ENCODE results near the gene ANOS1.

Gene ANOS1

DNA sequence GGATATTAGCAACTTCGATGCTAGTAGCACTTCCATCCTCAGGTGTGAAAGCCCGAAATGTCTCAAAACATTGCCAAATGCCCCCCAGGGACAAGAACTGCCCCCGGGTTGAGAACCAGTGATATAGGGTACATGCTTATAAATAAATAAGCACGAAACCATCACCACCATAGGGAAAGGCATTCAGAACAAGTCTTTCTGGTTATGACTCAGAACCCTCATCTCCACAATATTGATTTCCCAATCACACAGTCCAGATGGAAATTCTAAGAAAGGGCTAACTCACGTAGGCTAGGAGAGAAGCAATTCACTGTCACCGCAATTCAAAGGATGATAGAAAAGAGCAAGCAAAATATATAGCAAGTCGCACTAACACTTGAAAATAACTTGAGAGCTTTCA, 84.8 kb downstream of the ANOS1 start:
- no peak for DNase-seq (ENCODE audit: low read depth)
- TF ChIP-seq, protein P1, sequence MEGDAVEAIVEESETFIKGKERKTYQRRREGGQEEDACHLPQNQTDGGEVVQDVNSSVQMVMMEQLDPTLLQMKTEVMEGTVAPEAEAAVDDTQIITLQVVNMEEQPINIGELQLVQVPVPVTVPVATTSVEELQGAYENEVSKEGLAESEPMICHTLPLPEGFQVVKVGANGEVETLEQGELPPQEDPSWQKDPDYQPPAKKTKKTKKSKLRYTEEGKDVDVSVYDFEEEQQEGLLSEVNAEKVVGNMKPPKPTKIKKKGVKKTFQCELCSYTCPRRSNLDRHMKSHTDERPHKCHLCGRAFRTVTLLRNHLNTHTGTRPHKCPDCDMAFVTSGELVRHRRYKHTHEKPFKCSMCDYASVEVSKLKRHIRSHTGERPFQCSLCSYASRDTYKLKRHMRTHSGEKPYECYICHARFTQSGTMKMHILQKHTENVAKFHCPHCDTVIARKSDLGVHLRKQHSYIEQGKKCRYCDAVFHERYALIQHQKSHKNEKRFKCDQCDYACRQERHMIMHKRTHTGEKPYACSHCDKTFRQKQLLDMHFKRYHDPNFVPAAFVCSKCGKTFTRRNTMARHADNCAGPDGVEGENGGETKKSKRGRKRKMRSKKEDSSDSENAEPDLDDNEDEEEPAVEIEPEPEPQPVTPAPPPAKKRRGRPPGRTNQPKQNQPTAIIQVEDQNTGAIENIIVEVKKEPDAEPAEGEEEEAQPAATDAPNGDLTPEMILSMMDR (IDR thresholded peaks at IDR 0.05; ENCODE audit: low read depth, low read length, missing control alignments): no peak
- in situ Hi-C loops (cut with HindIII; ENCODE audit: low sequenced_read_pairs): no loop called here
- no peak overlapping the region for H3K4me3 ChIP-seq (ENCODE audit: low read depth, low read length)

GRCh38 chrX:8639949-8640475, 91.9 kb downstream of the ANOS1 start:
- in situ Hi-C loops (cut with HindIII; ENCODE audit: low sequenced_read_pairs): no loop called here
- DNase-seq (ENCODE audit: low read depth): no peak
- no peak overlapping the region for H3K4me3 ChIP-seq (ENCODE audit: low read depth, low read length)
- TF ChIP-seq, protein P1 (IDR thresholded peaks at IDR 0.05; ENCODE audit: low read depth, low read length, missing control alignments): no peak

GRCh38 chrX:8636497-8636896, 95.4 kb downstream of the ANOS1 start:
- in situ Hi-C loops (cut with HindIII; ENCODE audit: low sequenced_read_pairs): no loop called here
- no peak overlapping the region for H3K4me3 ChIP-seq (ENCODE audit: low read depth, low read length)
- DNase-seq (ENCODE audit: low read depth): no peak
- TF ChIP-seq, protein P1 (IDR thresholded peaks at IDR 0.05; ENCODE audit: low read depth, low read length, missing control alignments): no peak

DNA sequence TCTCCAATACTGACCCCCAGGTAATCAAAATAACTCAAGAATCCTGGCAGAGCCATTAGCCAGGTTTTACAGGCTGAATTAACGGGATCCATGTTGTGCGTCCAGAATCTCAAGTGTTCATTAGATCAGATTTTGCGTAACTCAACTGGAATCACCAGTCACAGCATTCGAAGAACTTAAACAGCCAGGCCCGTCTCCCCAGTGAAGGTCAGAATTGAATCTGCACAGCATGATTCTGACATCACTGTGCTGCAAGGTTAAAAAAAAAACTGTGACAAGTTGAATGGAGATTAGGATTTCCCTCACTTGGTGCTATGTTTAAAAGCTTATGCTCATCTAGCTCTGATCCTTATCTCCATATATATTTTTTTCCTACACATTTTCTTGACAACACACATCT, 96.1 kb downstream of the ANOS1 start:
- TF ChIP-seq, protein P1 (IDR thresholded peaks at IDR 0.05; ENCODE audit: low read depth, low read length, missing control alignments): no peak
- no peak for DNase-seq (ENCODE audit: low read depth)
- in situ Hi-C loops (cut with HindIII; ENCODE audit: low sequenced_read_pairs): no loop called here

GRCh38 chrX:8632924-8633323, 99.0 kb downstream of the ANOS1 start:
- H3K4me3 ChIP-seq (ENCODE audit: low read depth, low read length): no peak overlapping the region
- no peak for DNase-seq (ENCODE audit: low read depth)
- in situ Hi-C loops (cut with HindIII; ENCODE audit: low sequenced_read_pairs): no loop called here
- TF ChIP-seq, protein P1 (IDR thresholded peaks at IDR 0.05; ENCODE audit: low read depth, low read length, missing control alignments): no peak

More for the DNA sequence above, 96.1 kb downstream of the ANOS1 start:
- H3K4me3 ChIP-seq (ENCODE audit: low read depth, low read length): no peak overlapping the region

DNA sequence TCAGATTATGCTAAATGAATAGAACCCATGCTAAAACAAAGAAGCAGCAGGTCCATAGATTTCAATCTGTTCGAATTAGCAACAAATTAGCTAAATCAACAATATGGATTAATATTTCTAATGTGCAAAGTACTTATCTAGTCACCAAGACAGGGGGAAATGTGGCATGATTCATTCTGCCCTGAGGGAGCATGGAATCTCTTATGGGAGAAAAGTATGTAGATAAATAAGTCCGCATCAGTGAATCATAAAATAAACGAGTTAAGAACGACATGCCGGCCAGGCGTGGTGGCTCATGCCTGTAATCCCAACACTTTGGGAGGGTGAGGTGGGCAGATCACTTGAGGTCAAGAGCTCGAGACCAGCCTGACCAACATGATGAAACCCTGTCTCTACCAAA, 102.1 kb downstream of the ANOS1 start:
- TF ChIP-seq, protein P1 (IDR thresholded peaks at IDR 0.05; ENCODE audit: low read depth, low read length, missing control alignments): no peak
- DNase-seq (ENCODE audit: low read depth): no peak

More for the DNA sequence above, 102.1 kb downstream of the ANOS1 start:
- in situ Hi-C loops (cut with HindIII; ENCODE audit: low sequenced_read_pairs): no loop called here
- no peak overlapping the region for H3K4me3 ChIP-seq (ENCODE audit: low read depth, low read length)

Data from astrocyte of the cerebellum (primary cell).